ENCODE data around the gene PRMT9. TPM values are rescaled to one million over a fixed set of nuclear protein-coding genes. Genes with fewer than 3 reads are reported as not detected.
A peak's percentile ranks its signal among the peaks of the same experiment; 100 is the strongest.

Gene PRMT9
- total and polyA plus RNA-seq, 2 of the 13 experiments (the other 11 are each of a cell fraction or from before 2014, with no cell fraction given) = 4.0 to 9.7 TPM

DNA sequence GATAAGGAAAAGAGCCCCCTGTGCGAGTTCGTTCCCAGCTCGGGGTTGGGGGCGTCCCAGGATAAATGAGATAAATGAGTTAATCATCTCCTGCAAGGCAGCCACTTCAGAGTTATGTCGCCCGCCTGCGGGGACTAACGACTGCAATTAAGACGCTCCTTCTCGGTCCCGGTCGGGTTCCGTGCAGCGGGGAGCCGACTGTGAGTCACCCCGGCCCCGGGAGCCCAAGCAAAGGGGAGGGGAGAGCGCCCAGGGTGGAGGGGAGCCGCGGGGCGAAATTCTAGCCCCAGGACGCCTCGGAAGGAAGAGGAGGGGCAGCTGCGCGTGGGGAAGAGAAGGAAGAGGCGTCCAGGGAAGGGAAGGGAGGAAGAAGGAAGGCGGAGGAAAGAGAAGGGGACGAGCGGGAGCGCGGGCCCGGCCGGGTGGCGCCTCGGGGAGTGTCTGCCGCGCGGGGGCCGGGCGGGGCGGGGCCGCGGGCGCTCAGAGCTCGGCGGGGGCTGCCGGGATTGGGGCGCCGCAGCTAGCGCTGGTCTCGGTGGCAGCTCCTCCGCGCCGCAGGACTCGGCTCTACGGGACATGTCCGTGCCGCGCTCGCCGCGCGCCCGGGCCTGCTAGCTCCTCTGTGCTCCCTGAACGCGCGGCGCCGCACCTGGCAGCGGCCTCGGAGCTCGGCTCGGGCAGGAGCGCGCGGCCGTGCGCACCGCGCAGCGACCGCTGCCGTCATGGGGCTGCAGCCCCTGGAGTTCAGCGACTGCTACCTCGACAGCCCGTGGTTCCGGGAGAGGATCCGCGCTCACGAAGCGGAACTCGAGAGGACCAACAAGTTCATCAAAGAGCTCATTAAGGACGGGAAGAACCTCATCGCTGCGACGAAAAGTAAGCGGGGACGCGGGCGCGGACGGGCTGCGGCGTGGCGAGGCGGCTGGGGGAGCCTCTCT, 47.9 kb upstream of the PRMT9 start, which contains the start of gene ARHGAP10 (continued):
- TF ChIP-seq, protein P1, sequence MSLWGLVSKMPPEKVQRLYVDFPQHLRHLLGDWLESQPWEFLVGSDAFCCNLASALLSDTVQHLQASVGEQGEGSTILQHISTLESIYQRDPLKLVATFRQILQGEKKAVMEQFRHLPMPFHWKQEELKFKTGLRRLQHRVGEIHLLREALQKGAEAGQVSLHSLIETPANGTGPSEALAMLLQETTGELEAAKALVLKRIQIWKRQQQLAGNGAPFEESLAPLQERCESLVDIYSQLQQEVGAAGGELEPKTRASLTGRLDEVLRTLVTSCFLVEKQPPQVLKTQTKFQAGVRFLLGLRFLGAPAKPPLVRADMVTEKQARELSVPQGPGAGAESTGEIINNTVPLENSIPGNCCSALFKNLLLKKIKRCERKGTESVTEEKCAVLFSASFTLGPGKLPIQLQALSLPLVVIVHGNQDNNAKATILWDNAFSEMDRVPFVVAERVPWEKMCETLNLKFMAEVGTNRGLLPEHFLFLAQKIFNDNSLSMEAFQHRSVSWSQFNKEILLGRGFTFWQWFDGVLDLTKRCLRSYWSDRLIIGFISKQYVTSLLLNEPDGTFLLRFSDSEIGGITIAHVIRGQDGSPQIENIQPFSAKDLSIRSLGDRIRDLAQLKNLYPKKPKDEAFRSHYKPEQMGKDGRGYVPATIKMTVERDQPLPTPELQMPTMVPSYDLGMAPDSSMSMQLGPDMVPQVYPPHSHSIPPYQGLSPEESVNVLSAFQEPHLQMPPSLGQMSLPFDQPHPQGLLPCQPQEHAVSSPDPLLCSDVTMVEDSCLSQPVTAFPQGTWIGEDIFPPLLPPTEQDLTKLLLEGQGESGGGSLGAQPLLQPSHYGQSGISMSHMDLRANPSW (CRISPR knock-in tag; IDR thresholded peaks at IDR 0.05; ENCODE audit: borderline replicate concordance) = no peak
- no peak for TF ChIP-seq AKAP8 (CRISPR knock-in tag; IDR thresholded peaks at IDR 0.05)
- TF ChIP-seq, protein P2, sequence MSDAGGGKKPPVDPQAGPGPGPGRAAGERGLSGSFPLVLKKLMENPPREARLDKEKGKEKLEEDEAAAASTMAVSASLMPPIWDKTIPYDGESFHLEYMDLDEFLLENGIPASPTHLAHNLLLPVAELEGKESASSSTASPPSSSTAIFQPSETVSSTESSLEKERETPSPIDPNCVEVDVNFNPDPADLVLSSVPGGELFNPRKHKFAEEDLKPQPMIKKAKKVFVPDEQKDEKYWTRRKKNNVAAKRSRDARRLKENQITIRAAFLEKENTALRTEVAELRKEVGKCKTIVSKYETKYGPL (CRISPR knock-in tag; IDR thresholded peaks at IDR 0.05) = no peak
- TF ChIP-seq, protein P3, sequence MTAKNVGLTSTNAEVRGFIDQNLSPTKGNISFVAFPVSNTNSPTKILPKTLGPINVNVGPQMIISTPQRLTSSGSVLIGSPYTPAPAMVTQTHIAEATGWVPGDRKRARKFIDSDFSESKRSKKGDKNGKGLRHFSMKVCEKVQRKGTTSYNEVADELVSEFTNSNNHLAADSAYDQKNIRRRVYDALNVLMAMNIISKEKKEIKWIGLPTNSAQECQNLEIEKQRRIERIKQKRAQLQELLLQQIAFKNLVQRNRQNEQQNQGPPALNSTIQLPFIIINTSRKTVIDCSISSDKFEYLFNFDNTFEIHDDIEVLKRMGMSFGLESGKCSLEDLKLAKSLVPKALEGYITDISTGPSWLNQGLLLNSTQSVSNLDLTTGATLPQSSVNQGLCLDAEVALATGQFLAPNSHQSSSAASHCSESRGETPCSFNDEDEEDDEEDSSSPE (CRISPR knock-in tag; IDR thresholded peaks at IDR 0.05) = peak; percentile 15; the same call in 1 of the 2 replicates
- TF ChIP-seq, protein P4, sequence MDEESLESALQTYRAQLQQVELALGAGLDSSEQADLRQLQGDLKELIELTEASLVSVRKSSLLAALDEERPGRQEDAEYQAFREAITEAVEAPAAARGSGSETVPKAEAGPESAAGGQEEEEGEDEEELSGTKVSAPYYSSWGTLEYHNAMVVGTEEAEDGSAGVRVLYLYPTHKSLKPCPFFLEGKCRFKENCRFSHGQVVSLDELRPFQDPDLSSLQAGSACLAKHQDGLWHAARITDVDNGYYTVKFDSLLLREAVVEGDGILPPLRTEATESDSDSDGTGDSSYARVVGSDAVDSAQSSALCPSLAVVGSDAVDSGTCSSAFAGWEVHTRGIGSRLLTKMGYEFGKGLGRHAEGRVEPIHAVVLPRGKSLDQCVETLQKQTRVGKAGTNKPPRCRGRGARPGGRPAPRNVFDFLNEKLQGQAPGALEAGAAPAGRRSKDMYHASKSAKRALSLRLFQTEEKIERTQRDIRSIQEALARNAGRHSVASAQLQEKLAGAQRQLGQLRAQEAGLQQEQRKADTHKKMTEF (CRISPR knock-in tag; IDR thresholded peaks at IDR 0.05) = no peak

Data from HepG2 (cell line).